ENCODE results near the gene RAB3A. TPM values are rescaled to one million over a fixed set of nuclear protein-coding genes. Genes with fewer than 3 reads are reported as not detected.

RAB3A gene
- total and polyA plus RNA-seq, 2 donors (not counting 3 experiments of a cell fraction or from before 2014, with no cell fraction given): 0.88 to 0.90 TPM

DNA sequence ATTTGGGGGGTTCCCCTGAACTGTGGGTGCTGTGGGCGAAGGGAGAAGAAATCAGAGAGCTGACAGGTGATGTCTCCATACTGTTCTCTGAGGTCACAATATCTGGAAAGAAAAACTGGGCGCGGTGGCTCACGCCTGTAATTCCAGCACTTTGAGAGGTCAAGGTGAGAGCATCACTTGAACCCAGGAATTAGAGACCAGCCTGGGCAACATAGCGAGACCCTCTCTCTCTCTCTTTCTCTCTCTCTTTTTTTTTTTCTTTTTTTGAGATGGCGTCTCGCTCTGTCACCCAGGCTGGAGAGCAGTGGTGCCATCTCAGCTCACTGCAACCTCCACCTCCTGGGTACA lies 48.5 kb upstream of the RAB3A start:
- H3K4me2 ChIP-seq (ENCODE audit: insufficient read depth, low read length): no peak overlapping the region

More for the DNA sequence above, 48.5 kb upstream of the RAB3A start:
- H2AFZ ChIP-seq (ENCODE audit: low read depth, low read length): no peak overlapping the region
- H4K20me1 ChIP-seq (replicated peaks; ENCODE audit: control insufficient read depth, extremely low read depth, insufficient read depth, low read length): no peaks in the 10 kb centered on the region
- H3K36me3 ChIP-seq (ENCODE audit: control insufficient read depth in 2 of 2, extremely low read depth in 1 of 2, insufficient read depth in 2 of 2, low read length in 2 of 2): no peaks in the 10 kb centered on the region
- intact Hi-C loops (cut with micrococcal nuclease) (loop anchor here (1.0 to 5.0 kb wide), 2 partner anchors 139 to 245 kb away; partner anchors contain the start of gene ARRDC2), dilution Hi-C loops (cut with MboI; ENCODE audit: extremely low pct_ligation_motif_present, low sequenced_read_pairs) (no loop called here)
- TF ChIP-seq POLR2A (IDR thresholded peaks at IDR 0.05; ENCODE audit: low read depth, low read length) (no peak), EZH2 (IDR thresholded peaks at IDR 0.05; ENCODE audit: borderline replicate concordance, low read depth, low read length, severe bottlenecking) (no peak), FOS (IDR thresholded peaks at IDR 0.05; ENCODE audit: borderline replicate concordance, insufficient read depth, low read length) (no peak), POLR2AphosphoS5 (IDR thresholded peaks at IDR 0.05; ENCODE audit: insufficient read depth, low read depth, low read length) (no peak), MYC (IDR thresholded peaks at IDR 0.05; ENCODE audit: low read depth, low read length) (no peak), GATA2 (IDR thresholded peaks at IDR 0.05; ENCODE audit: insufficient read depth, insufficient read length, low read depth, low read length) (no peak), JUN (IDR thresholded peaks at IDR 0.05; ENCODE audit: borderline replicate concordance, insufficient read depth, insufficient read length, low read depth) (no peak)
- TF ChIP-seq, protein P1, sequence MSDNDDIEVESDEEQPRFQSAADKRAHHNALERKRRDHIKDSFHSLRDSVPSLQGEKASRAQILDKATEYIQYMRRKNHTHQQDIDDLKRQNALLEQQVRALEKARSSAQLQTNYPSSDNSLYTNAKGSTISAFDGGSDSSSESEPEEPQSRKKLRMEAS (IDR thresholded peaks at IDR 0.05; ENCODE audit: insufficient read depth, insufficient read length): no peak
- TF ChIP-seq, protein P2, sequence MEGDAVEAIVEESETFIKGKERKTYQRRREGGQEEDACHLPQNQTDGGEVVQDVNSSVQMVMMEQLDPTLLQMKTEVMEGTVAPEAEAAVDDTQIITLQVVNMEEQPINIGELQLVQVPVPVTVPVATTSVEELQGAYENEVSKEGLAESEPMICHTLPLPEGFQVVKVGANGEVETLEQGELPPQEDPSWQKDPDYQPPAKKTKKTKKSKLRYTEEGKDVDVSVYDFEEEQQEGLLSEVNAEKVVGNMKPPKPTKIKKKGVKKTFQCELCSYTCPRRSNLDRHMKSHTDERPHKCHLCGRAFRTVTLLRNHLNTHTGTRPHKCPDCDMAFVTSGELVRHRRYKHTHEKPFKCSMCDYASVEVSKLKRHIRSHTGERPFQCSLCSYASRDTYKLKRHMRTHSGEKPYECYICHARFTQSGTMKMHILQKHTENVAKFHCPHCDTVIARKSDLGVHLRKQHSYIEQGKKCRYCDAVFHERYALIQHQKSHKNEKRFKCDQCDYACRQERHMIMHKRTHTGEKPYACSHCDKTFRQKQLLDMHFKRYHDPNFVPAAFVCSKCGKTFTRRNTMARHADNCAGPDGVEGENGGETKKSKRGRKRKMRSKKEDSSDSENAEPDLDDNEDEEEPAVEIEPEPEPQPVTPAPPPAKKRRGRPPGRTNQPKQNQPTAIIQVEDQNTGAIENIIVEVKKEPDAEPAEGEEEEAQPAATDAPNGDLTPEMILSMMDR (IDR thresholded peaks at IDR 0.05; ENCODE audit: extremely low read depth in 1 of 2, insufficient read depth in 1 of 2, low read depth in 1 of 2, low read length in 2 of 2): no peak
- DNase-seq (ENCODE audit: low read depth, low spot score) (no peak), FAIRE-seq (no peak)
- no peak overlapping the region for H3K27ac ChIP-seq (ENCODE audit: insufficient read depth, low read depth, low read length)
- no peak overlapping the region for H3K9ac ChIP-seq (replicated peaks; ENCODE audit: extremely low read depth, insufficient read depth, low read length)
- H3K4me3 ChIP-seq (replicated peaks in 1 of 3; ENCODE audit: insufficient read depth in 1 of 3, low read depth in 1 of 3, low read length in 3 of 3): no peak overlapping the region
- ChIA-PET CTCF (interaction anchor here (0.5 to 11.3 kb wide), 43 partner anchors 8 to 314 kb away, joined by 3 to 296 read pairs (median 5); partner anchors contain the start of genes LSM4, MPV17L2, PDE4C and PIK3R2), POLR2A (interaction anchor here (0.6 to 2.3 kb wide), 3 partner anchors 29 to 244 kb away, joined by 3 to 6 read pairs (median 3); partner anchors contain the start of genes ARRDC2 and JUND)
- no peaks in the 10 kb centered on the region for H3K4me1 ChIP-seq (ENCODE audit: control insufficient read depth, extremely low read depth, insufficient read depth, low read length)
- BruUV-seq (replicated peaks): no TSS peak
- no peaks in the 10 kb centered on the region for H3K79me2 ChIP-seq (ENCODE audit: control insufficient read depth, insufficient read depth, low read length)
- H3K9me1 ChIP-seq (replicated peaks; ENCODE audit: control insufficient read depth, extremely low read depth, insufficient read depth, low read length): no peaks in the 10 kb centered on the region
- peaks cover 0 to 8% of the 10 kb centered on the region in 2 experiments for H3K27me3 ChIP-seq (ENCODE audit: control insufficient read depth in 2 of 2, insufficient read depth in 2 of 2, low read length in 2 of 2)
- no peaks in the 10 kb centered on the region for H3K9me3 ChIP-seq (replicated peaks; ENCODE audit: control insufficient read depth, insufficient read depth, low read length)
